Subcutaneous adipose tissue (tissue), 4 donors: ENCODE results near the gene S100A13. TPM values are rescaled to one million over a fixed set of nuclear protein-coding genes. Genes with fewer than 3 reads are reported as not detected.

Source experiments
- total RNA-seq, 4 donors: library from RNA; depleted of rRNA; stranded (reverse); fragments of >200 nt; gene quantifications; one replicate each; pipeline ENCODE4 v1.1.0, GENCODE V29; 2016
- TF ChIP-seq, protein P1 (sequence below): fragments of 450-650 bp; IDR thresholded peaks from one replicate; pipeline ENCODE4 v1.5.1; 2016; ENCODE audit warnings: low read depth, mild to moderate bottlenecking, control low read depth, antibody characterized with exemption, moderate library complexity

Gene S100A13
- total RNA-seq, 4 donors from 2014 or later: 142 to 282 (median 278) TPM

DNA sequence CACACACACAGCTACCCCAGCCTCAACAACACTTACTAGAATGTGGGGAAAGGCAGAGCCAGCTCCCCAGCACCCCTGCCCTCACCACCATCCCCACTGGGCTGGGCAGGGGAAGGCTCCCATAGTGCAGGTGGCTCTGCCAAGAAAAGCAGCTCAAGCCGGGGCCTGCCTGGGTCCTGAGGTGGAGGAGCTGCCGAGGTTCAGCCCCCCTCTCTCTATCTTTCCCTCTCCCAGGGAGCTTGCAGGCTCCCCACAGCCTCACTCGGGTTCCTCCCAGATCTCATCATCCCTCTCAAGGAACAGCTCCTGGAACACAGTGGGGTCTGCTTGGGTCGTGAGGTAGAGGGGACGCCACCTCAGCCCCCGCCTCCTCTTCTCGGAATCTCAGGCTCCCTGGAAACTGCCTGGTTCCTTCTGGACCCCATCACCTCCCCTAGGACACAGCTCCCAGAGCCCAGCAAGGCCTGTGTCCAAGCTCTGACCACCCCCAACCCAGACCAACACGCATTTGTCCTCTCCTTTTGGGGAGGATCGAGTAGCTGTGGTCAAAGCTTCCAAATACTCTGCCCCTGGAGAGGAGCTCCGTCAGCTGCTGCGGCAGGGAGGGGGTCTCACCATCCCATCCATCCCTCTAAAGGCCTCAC lies 15.1 kb downstream of the S100A13 start:
- TF ChIP-seq, protein P1, sequence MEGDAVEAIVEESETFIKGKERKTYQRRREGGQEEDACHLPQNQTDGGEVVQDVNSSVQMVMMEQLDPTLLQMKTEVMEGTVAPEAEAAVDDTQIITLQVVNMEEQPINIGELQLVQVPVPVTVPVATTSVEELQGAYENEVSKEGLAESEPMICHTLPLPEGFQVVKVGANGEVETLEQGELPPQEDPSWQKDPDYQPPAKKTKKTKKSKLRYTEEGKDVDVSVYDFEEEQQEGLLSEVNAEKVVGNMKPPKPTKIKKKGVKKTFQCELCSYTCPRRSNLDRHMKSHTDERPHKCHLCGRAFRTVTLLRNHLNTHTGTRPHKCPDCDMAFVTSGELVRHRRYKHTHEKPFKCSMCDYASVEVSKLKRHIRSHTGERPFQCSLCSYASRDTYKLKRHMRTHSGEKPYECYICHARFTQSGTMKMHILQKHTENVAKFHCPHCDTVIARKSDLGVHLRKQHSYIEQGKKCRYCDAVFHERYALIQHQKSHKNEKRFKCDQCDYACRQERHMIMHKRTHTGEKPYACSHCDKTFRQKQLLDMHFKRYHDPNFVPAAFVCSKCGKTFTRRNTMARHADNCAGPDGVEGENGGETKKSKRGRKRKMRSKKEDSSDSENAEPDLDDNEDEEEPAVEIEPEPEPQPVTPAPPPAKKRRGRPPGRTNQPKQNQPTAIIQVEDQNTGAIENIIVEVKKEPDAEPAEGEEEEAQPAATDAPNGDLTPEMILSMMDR: no peak

DNA sequence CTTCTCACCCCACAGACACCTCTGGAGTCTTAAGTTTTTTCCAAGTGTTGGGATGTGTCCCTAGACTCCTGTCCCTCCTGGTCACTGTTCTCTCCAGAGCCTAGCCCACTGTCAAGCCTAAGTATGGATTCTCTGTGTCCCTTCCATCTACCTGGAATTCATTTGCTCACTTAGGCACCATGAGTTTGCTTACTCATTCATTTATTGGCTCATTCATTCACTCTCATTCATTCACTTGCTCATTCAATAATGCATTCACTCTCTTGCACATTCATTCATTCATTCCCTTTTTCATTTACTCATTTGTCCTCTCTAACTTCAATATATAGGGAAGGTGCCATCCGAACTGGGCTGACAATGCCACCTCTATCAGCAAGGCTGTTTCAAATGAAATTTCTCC lies 15.9 kb downstream of the S100A13 start:
- TF ChIP-seq, protein P1: no peak

DNA sequence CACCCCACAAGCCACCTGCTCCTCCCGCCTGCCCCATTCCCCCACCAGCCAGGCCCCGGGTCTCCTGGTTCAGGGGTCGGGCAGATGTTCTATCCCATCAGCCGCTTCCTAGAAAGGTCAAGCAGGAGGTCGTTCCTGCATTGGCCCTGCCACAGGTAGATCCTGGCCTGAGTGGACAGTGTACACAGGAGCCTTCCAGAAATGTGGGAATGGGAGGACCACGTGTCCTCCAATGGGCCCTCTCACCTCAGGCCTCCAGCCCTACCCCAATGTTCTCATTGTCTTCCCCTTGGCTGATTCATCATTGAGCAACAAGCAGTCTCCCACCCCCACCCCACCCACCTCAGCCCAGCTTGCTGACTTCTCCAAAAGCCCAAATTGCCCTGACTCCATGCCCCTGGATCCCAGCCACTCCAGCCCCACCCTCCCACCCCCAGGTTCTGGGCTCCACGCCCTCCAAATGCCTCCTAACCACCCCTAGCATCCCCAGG lies 16.4 kb downstream of the S100A13 start:
- TF ChIP-seq, protein P1: no peak

DNA sequence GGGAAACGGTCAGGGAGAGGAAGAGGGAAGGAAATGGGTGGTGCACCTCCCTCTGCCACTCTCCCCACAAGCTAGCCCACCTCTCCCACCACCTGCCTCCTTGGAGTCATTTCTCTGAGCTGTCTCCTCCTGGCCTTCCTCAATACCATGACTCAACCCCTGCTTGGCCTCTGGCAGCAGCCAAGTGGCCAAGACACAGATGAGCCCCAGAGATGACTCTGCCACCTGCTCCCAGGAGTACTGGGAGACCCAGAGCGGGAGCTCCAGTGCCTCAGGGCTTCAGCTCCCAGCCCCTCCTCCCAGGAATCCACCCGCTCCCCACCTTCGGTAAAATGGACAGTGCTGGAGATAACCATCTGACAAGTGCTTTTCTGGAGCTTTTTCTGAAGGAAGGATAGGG lies 17.0 kb downstream of the S100A13 start:
- TF ChIP-seq, protein P1: no peak

DNA sequence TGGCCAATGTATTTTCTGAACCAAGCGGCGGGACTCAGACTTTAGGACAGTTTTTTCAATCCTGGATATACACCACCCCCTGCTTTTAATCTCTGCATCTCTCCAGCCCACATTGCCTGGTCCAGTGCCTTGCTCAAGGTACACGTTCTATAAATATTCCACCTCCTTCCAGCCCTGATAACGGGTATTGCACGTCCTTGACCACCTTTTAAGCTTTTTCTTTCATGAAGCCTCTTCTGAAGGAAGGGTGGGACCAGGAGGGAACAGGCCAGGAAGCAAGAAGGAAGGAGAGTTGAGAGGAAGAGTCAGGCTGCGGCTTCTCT lies 17.8 kb downstream of the S100A13 start:
- TF ChIP-seq, protein P1: no peak

DNA sequence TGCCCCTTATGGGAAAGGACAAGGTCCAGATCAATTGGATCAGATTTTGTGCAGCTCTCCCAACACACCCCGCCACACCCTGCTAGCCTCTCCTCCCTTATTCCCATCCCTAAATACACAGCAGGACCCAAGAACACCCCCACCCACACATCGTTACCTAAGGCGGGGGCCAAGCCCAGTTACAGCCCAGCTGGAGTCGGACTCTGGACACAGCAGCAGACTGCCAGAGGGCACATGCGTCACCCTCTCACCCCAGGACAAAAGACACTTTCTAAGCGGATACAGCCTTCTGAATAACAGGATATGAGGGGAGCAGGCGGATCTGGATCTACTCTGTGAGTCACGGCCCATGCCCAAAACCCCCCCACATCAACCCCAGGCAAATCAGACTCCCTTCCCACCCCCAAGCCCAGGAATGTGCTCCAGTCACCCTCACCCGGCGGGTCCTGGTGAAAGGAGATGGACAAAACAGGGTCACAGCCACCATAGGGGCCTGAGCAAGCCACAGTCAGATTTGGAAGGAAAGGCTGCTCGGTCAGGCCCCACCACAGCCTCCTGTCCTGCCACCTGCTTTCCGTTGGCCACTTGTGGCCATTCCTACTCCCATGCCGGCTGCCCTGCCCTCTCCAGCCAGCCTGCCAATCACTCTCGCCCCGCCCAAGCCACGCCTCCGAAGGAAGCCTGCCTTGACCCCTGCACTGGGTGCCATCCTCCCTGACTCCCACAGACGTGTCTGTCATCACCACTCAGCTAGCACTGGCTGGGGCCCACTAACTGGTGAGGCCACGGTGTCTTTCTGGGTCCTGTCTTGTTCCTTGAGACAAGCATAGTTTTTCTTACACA lies 18.3 kb downstream of the S100A13 start:
- TF ChIP-seq, protein P1: no peak

DNA sequence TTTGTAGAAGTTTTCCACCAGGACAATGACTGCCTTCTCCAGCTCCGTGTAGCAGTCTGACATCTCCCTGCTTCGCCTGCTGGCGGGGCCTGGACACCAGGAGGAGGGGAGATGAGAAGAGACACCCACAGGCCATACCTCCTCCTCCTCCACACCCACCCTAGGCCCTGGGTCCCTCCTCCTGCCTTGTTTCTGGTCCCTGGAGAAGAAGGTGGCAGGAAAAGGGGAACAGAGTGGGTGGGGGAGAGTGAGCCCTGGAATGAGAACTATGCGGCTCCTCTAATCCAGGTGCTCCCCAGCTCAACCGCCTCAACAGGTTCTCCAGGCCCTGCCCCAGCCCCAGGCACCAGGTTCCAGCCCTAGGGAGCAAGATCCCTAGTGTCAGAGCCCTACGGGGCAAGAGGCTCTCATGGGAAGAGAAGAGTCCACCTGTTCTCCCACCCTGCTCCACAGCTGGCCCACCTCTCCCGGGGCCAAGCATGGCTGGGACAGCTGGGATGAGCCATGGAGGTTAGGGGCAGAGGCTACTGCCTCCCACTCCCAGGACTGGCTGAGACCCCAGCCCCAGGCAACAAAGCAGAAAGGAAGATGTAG lies 19.1 kb downstream of the S100A13 start:
- TF ChIP-seq, protein P1: no peak
